GM21825 (cell line): ENCODE results near the gene LGI4.

Experiments used
- ATAC-seq: cut with Tn5 transposase; IDR thresholded peaks from one replicate; pipeline ENCODE4 v1.9.1; 2021; ENCODE audit warnings: mild to moderate bottlenecking, moderate library complexity; ENCODE audit not compliant: unreplicated experiment

LGI4 gene

GRCh38 chr19:35134601-35135242, at the start of gene LGI4:
Gene LGI4 (minus strand): TSS chr19:35135059. CDS start chr19:35134680, 379 bp downstream.
- ATAC-seq: no peak

GRCh38 chr19:35184267-35184666, 49.4 kb upstream of the LGI4 start:
- no peak for ATAC-seq

- ATAC-seq: no peak
Measured at GRCh38 chr19:35181387-35181786, 46.5 kb upstream of the LGI4 start.

- no peak for ATAC-seq
Measured at GRCh38 chr19:35179830-35180229, 45.0 kb upstream of the LGI4 start.

- no peak for ATAC-seq
Measured at GRCh38 chr19:35178701-35179100, 43.8 kb upstream of the LGI4 start.

GRCh38 chr19:35177377-35178274, 42.8 kb upstream of the LGI4 start:
- no peak for ATAC-seq

GRCh38 chr19:35176181-35176570, 41.3 kb upstream of the LGI4 start:
- ATAC-seq: no peak

- no peak for ATAC-seq
Measured at GRCh38 chr19:35174226-35174625, 39.4 kb upstream of the LGI4 start.

GRCh38 chr19:35171730-35172129, 36.9 kb upstream of the LGI4 start:
- no peak for ATAC-seq

GRCh38 chr19:35170359-35171061, 35.7 kb upstream of the LGI4 start:
- ATAC-seq: no peak

GRCh38 chr19:35169221-35169995, 34.5 kb upstream of the LGI4 start:
- ATAC-seq: no peak

GRCh38 chr19:35168196-35168595, 33.3 kb upstream of the LGI4 start:
- ATAC-seq: no peak

- ATAC-seq: no peak
Measured at GRCh38 chr19:35167251-35168119, 32.6 kb upstream of the LGI4 start.

- no peak for ATAC-seq
Measured at GRCh38 chr19:35166100-35167063, 31.5 kb upstream of the LGI4 start.

- ATAC-seq: no peak
Measured at GRCh38 chr19:35165200-35166058, 30.6 kb upstream of the LGI4 start.

GRCh38 chr19:35164418-35164817, 29.6 kb upstream of the LGI4 start:
- no peak for ATAC-seq

- no peak for ATAC-seq
Measured at GRCh38 chr19:35162471-35163326, 27.8 kb upstream of the LGI4 start.
